Endothelial cell of umbilical vein (primary cell): ENCODE measurements around the gene LRWD1. TPM values are rescaled to one million over a fixed set of nuclear protein-coding genes. Genes with fewer than 3 reads are reported as not detected.

ENCODE experiments used
- BruUV-seq: library from RNA; stranded (reverse); fragments of 400-500 nt; replicated peaks from 2 replicates; lab custom pipeline; 2021; lab: Mats Ljungman, UMichigan
- CTCF ChIA-PET: fragments of 300-600, 350-600 bp; sonication (Branson Sonifier 250); formaldehyde crosslinking; loops from one replicate; lab custom pipeline; 2021; ENCODE audit warnings: antibody characterized with exemption, inconsistent platforms; lab: Charles Lee
- POLR2A ChIA-PET: fragments of 300-600, 350-600 bp; sonication (Branson Sonifier 250); formaldehyde crosslinking; loops from one replicate; lab custom pipeline; 2021; ENCODE audit warnings: antibody characterized with exemption, inconsistent platforms; lab: Charles Lee
- DNase-seq: peaks from one replicate; pipeline ENCODE4 v3.0.0-alpha.2; 2011; ENCODE audit warnings: low read depth, low spot score
- FAIRE-seq: peaks from 2 replicates; lab custom pipeline; 2011; peaks lifted over from hg19 to GRCh38; lab: Jason Lieb, UNC
- H2AFZ ChIP-seq: 2 replicates; pipeline ENCODE4 v1.6.0; 2012; ENCODE audit warnings: low read depth, low read length, control low read depth, inconsistent platforms
- H3K27ac ChIP-seq: 2 replicates; pipeline ENCODE4 v1.5.1; 2011; ENCODE audit warnings: low read depth, mild to moderate bottlenecking, control low read depth, low read length, moderate library complexity; ENCODE audit not compliant: insufficient read depth
- H3K27me3 ChIP-seq, 2 experiments: 2 replicates each; pipeline versions ENCODE4 v1.6.0 to v1.6.1; 2011; ENCODE audit warnings: low read length in 2 of 2, mixed read lengths in 1 of 2; ENCODE audit not compliant: control insufficient read depth in 2 of 2, insufficient read depth in 2 of 2
- H3K36me3 ChIP-seq, 2 experiments: 2 replicates in 1 of 2; 3 replicates in 1 of 2; pipeline ENCODE4 v1.5.1; 2011; ENCODE audit warnings: low read length in 2 of 2, mild to moderate bottlenecking in 1 of 2, moderate library complexity in 1 of 2; ENCODE audit not compliant: control insufficient read depth in 2 of 2, insufficient read depth in 2 of 2; ENCODE audit errors: extremely low read depth in 1 of 2
- H3K4me1 ChIP-seq: 3 replicates; pipeline ENCODE4 v1.5.1; 2011; ENCODE audit warnings: mild to moderate bottlenecking, low read length; ENCODE audit not compliant: control insufficient read depth, insufficient read depth; ENCODE audit errors: extremely low read depth
- H3K4me2 ChIP-seq: 2 replicates; pipeline ENCODE4 v1.6.1; 2011; ENCODE audit warnings: low read length, control low read depth, mixed read lengths; ENCODE audit not compliant: insufficient read depth
- H3K4me3 ChIP-seq, 3 experiments: fragments of 200-600 bp in 1 of 3; sonication (generic), shearing (Covaris generic) in 1 of 3; replicated peaks in 1 of 3; 2 replicates each; pipeline ENCODE4 v1.5.1; 2011 to 2016; ENCODE audit warnings: control low read depth in 3 of 3, low read length in 3 of 3, mild to moderate bottlenecking in 2 of 3, inconsistent platforms in 1 of 3, low read depth in 1 of 3, moderate library complexity in 1 of 3; ENCODE audit not compliant: insufficient read depth in 1 of 3
- H3K79me2 ChIP-seq: 2 replicates; pipeline ENCODE4 v1.6.0; 2012; ENCODE audit warnings: low read length, inconsistent platforms; ENCODE audit not compliant: control insufficient read depth, insufficient read depth
- H3K9ac ChIP-seq: replicated peaks from 2 replicates; pipeline ENCODE3; 2011; ENCODE audit warnings: low read length, control low read depth; ENCODE audit not compliant: insufficient read depth; ENCODE audit errors: extremely low read depth
- H3K9me1 ChIP-seq: replicated peaks from 3 replicates; pipeline ENCODE4 v1.6.0; 2011; ENCODE audit warnings: mild to moderate bottlenecking, low read length; ENCODE audit not compliant: control insufficient read depth, insufficient read depth; ENCODE audit errors: extremely low read depth
- H3K9me3 ChIP-seq: replicated peaks from 2 replicates; pipeline ENCODE4 v1.5.1; 2012; ENCODE audit warnings: low read length, inconsistent platforms; ENCODE audit not compliant: control insufficient read depth, insufficient read depth
- H4K20me1 ChIP-seq: replicated peaks from 2 replicates; pipeline ENCODE3; 2011; ENCODE audit warnings: mild to moderate bottlenecking, low read length; ENCODE audit not compliant: control insufficient read depth, insufficient read depth; ENCODE audit errors: extremely low read depth
- CTCF ChIP-seq, 2 donors: IDR thresholded peaks; 1 replicate in 1 of 2; 2 replicates in 1 of 2; pipeline ENCODE4 v1.5.1; 2011; ENCODE audit warnings: low read length in 2 of 2, mild to moderate bottlenecking in 2 of 2, moderate library complexity in 2 of 2, control low read depth in 1 of 2, inconsistent platforms in 1 of 2, low read depth in 1 of 2; ENCODE audit not compliant: insufficient read depth in 1 of 2; ENCODE audit errors: extremely low read depth in 1 of 2
- EZH2 ChIP-seq: IDR thresholded peaks from 2 replicates; pipeline ENCODE4 v1.6.1; 2012; ENCODE audit warnings: borderline replicate concordance, low read depth, mild to moderate bottlenecking, moderate library complexity, low read length, inconsistent platforms; ENCODE audit not compliant: severe bottlenecking
- FOS ChIP-seq: IDR thresholded peaks from 2 replicates; pipeline ENCODE4 v1.6.1; 2011; ENCODE audit warnings: mild to moderate bottlenecking, low read length, moderate library complexity, borderline replicate concordance; ENCODE audit not compliant: insufficient read depth
- GATA2 ChIP-seq: IDR thresholded peaks from 2 replicates; pipeline ENCODE4 v1.7.0; 2011; ENCODE audit warnings: low read depth, mild to moderate bottlenecking, moderate library complexity, mixed read lengths, low read length; ENCODE audit not compliant: insufficient read length, insufficient read depth
- JUN ChIP-seq: IDR thresholded peaks from 2 replicates; pipeline ENCODE4 v1.6.1; 2011; ENCODE audit warnings: borderline replicate concordance, low read depth; ENCODE audit not compliant: insufficient read length, insufficient read depth
- MAX ChIP-seq: IDR thresholded peaks from 2 replicates; pipeline ENCODE4 v1.6.1; 2011; ENCODE audit not compliant: insufficient read depth, insufficient read length
- MYC ChIP-seq: IDR thresholded peaks from one replicate; pipeline ENCODE4 v1.6.1; 2011; ENCODE audit warnings: mild to moderate bottlenecking, low read depth, low read length
- POLR2A ChIP-seq: IDR thresholded peaks from 2 replicates; pipeline ENCODE4 v1.6.1; 2012; ENCODE audit warnings: low read depth, mild to moderate bottlenecking, control low read depth, low read length
- POLR2AphosphoS5 ChIP-seq: IDR thresholded peaks from 2 replicates; pipeline ENCODE4 v1.6.1; 2012; ENCODE audit warnings: low read depth, mild to moderate bottlenecking, control low read depth, low read length, moderate library complexity; ENCODE audit not compliant: insufficient read depth
- dilution Hi-C: fragments of 300-500 bp; cut with MboI; formaldehyde crosslinking; loops from one replicate; pipeline ENCODE4 v1.15.0; 2019; ENCODE audit warnings: low sequenced_read_pairs; ENCODE audit not compliant: extremely low pct_ligation_motif_present
- intact Hi-C: fragments of 100-400 bp; cut with micrococcal nuclease; formaldehyde crosslinking; loops from one replicate; pipeline ENCODE4 v1.10.0; 2022
- polyA plus RNA-seq, 4 experiments: library from polyadenylated mRNA; depleted of rRNA in 3 of 4; stranded (reverse) in 3 of 4; unstranded in 1 of 4; fragments of >200 nt; gene quantifications; 2 replicates each; pipeline versions ENCODE4 v1.2.1 to v1.2.3, GENCODE V29; 2011 to 2012; ENCODE audit warnings: missing spikeins in 1 of 4
- total RNA-seq: library from RNA; stranded (reverse); gene quantifications from 2 replicates; pipeline ENCODE4 v1.2.3, GENCODE V29; 2021

The LRWD1 gene
- total and polyA plus RNA-seq, 2 donors (not counting 3 experiments of a cell fraction or from before 2014, with no cell fraction given): 21.7 to 22.7 TPM

GRCh38 chr7:102444961-102445673, 19.7 kb upstream of the LRWD1 start:
- POLR2A ChIA-PET: no interaction called here
- no peak for TF ChIP-seq GATA2
- no peak for TF ChIP-seq POLR2A
- no peak for TF ChIP-seq MYC
- no peak for TF ChIP-seq MAX
- no peak for TF ChIP-seq CTCF (IDR thresholded peaks at IDR 0.05; ENCODE audit: extremely low read depth in 1 of 2, insufficient read depth in 1 of 2, low read depth in 1 of 2, low read length in 2 of 2)
- TF ChIP-seq POLR2AphosphoS5: no peak
- no peak for TF ChIP-seq FOS
- no peak for TF ChIP-seq JUN
- no peak for TF ChIP-seq EZH2
- Histone ChIP-seq H3K9me3 (no peaks in the 10 kb centered on the region), H3K4me2 (no peak overlapping the region), H4K20me1 (no peaks in the 10 kb centered on the region), H3K4me1 (peaks cover 7% of the 10 kb centered on the region), H3K27me3 (no peaks in the 10 kb centered on the region), H3K79me2 (no peaks in the 10 kb centered on the region), H3K27ac (no peak overlapping the region), H3K9me1 (no peaks in the 10 kb centered on the region), H3K36me3 (peaks cover 0 to 31% of the 10 kb centered on the region in 2 experiments), H3K4me3 (no peak overlapping the region), H3K9ac (no peak overlapping the region), H2AFZ (no peak overlapping the region)
- FAIRE-seq: no peak
- intact Hi-C loops: no loop called here
- dilution Hi-C loops: no loop called here
- CTCF ChIA-PET: no interaction called here
- no peak for DNase-seq
- BruUV-seq: no TSS peak
